Loucy (cell line): ENCODE results near the gene LEF1.

Experiments
- H2AFZ ChIP-seq: fragments of 200-600 bp; sonication (generic); 2 replicates; pipeline ENCODE4 v1.6.0; 2016; ENCODE audit warnings: antibody characterized with exemption, mild to moderate bottlenecking, low read length, moderate library complexity
- H3F3A ChIP-seq: fragments of 200-600 bp; 2 replicates; pipeline ENCODE4 v1.6.0; 2016; ENCODE audit warnings: antibody characterized with exemption, low read depth, mild to moderate bottlenecking
- H3K27me3 ChIP-seq: fragments of 200-600 bp; sonication (generic); 2 replicates; pipeline ENCODE4 v1.6.1; 2014; ENCODE audit warnings: low read length, mild to moderate bottlenecking; ENCODE audit not compliant: insufficient read depth, poor library complexity, severe bottlenecking
- H3K36me3 ChIP-seq: fragments of 200-600 bp; sonication (generic); 2 replicates; pipeline ENCODE4 v1.6.1; 2016; ENCODE audit warnings: low read length; ENCODE audit not compliant: insufficient read depth
- H3K4me1 ChIP-seq: fragments of 200-600 bp; sonication (generic); 2 replicates; pipeline ENCODE4 v1.5.1; 2014; ENCODE audit warnings: low read length, mild to moderate bottlenecking; ENCODE audit not compliant: insufficient read depth, poor library complexity, severe bottlenecking
- H3K4me2 ChIP-seq: fragments of 200-600 bp; sonication (generic); 2 replicates; pipeline ENCODE4 v1.6.0; 2014; ENCODE audit warnings: antibody characterized with exemption, low read length, low read depth, mild to moderate bottlenecking; ENCODE audit not compliant: poor library complexity, severe bottlenecking
- H3K4me3 ChIP-seq: fragments of 200-600 bp; sonication (generic); 2 replicates; pipeline ENCODE4 v1.5.1; 2014; ENCODE audit warnings: low read length, mild to moderate bottlenecking, mixed read lengths; ENCODE audit not compliant: poor library complexity, severe bottlenecking
- H3K79me2 ChIP-seq: fragments of 200-600 bp; sonication (generic); 2 replicates; pipeline ENCODE4 v1.6.1; 2014; ENCODE audit warnings: low read length; ENCODE audit not compliant: insufficient read depth
- H3K9ac ChIP-seq: fragments of 200-600 bp; sonication (generic); 2 replicates; pipeline ENCODE4 v1.6.0; 2014; ENCODE audit warnings: mild to moderate bottlenecking, low read depth, low read length, moderate library complexity; ENCODE audit not compliant: poor library complexity, severe bottlenecking
- H3K9me2 ChIP-seq: fragments of 200-600 bp; sonication (generic); replicated peaks from 2 replicates; pipeline ENCODE4 v1.6.1; 2016; ENCODE audit warnings: low read depth, low read length, mixed read lengths
- H3K9me3 ChIP-seq: fragments of 200-600 bp; sonication (generic); 2 replicates; pipeline ENCODE4 v1.6.1; 2014; ENCODE audit warnings: mild to moderate bottlenecking, antibody characterized with exemption, low read length, low read depth; ENCODE audit not compliant: insufficient read depth
- H4K20me1 ChIP-seq: fragments of 200-600 bp; sonication (generic); 2 replicates; pipeline ENCODE4 v1.6.0; 2014; ENCODE audit warnings: antibody characterized with exemption, low read length, mild to moderate bottlenecking; ENCODE audit not compliant: insufficient read depth, poor library complexity, severe bottlenecking
- CTCF ChIP-seq: fragments of 200-600 bp; sonication (generic); conservative IDR thresholded peaks from 2 replicates; pipeline ENCODE4 v1.5.1; 2014; ENCODE audit warnings: mild to moderate bottlenecking, antibody characterized with exemption, low read length
- EZH2phosphoT487 ChIP-seq: fragments of 200-600 bp; IDR thresholded peaks from 2 replicates; pipeline ENCODE4 v1.6.1; 2018; ENCODE audit warnings: antibody characterized with exemption, mild to moderate bottlenecking, moderate library complexity, borderline replicate concordance

Gene LEF1

GRCh38 chr4:108120789-108121188 is 47.9 kb downstream of the LEF1 start:
- Histone ChIP-seq H3K9me2 (no peaks in the 10 kb centered on the region), H3K36me3 (peaks cover 76% of the 10 kb centered on the region), H3K27me3 (no peaks in the 10 kb centered on the region), H4K20me1 (peaks cover 80% of the 10 kb centered on the region), H3K79me2 (peaks cover 99% of the 10 kb centered on the region), H3K4me2 (no peak overlapping the region), H3K9me3 (no peaks in the 10 kb centered on the region), H3K4me1 (peaks cover 17% of the 10 kb centered on the region), H2AFZ (no peak overlapping the region), H3K9ac (no peak overlapping the region), H3F3A (no peaks in the 10 kb centered on the region), H3K4me3 (no peak overlapping the region)
- no peak for TF ChIP-seq EZH2phosphoT487
- no peak for TF ChIP-seq CTCF

GRCh38 chr4:108119199-108119800 is 49.4 kb downstream of the LEF1 start:
- Histone ChIP-seq H3K9ac (no peak overlapping the region), H3K36me3 (peaks cover 80% of the 10 kb centered on the region), H3K79me2 (peaks cover 100% of the 10 kb centered on the region), H3K4me3 (no peak overlapping the region), H3K27me3 (no peaks in the 10 kb centered on the region), H4K20me1 (peaks cover 89% of the 10 kb centered on the region), H2AFZ (no peak overlapping the region), H3K9me2 (no peaks in the 10 kb centered on the region), H3K9me3 (no peaks in the 10 kb centered on the region), H3K4me1 (peaks cover 17% of the 10 kb centered on the region), H3K4me2 (no peak overlapping the region), H3F3A (no peaks in the 10 kb centered on the region)
- TF ChIP-seq CTCF, result no peak
- no peak for TF ChIP-seq EZH2phosphoT487

GRCh38 chr4:108118505-108118904 is 50.2 kb downstream of the LEF1 start:
- peaks cover 100% of the 10 kb centered on the region for H3K79me2 ChIP-seq
- H3K4me3 ChIP-seq, result no peak overlapping the region
- H3K36me3 ChIP-seq, result peaks cover 83% of the 10 kb centered on the region
- no peak overlapping the region for H2AFZ ChIP-seq
- peaks cover 17% of the 10 kb centered on the region for H3K4me1 ChIP-seq
- peaks cover 97% of the 10 kb centered on the region for H4K20me1 ChIP-seq
- H3K9me3 ChIP-seq, result no peaks in the 10 kb centered on the region
- no peak overlapping the region for H3K4me2 ChIP-seq
- no peak overlapping the region for H3K9ac ChIP-seq
- no peaks in the 10 kb centered on the region for H3K9me2 ChIP-seq
- H3F3A ChIP-seq, result no peaks in the 10 kb centered on the region
- no peak for TF ChIP-seq CTCF
- no peak for TF ChIP-seq EZH2phosphoT487
- no peaks in the 10 kb centered on the region for H3K27me3 ChIP-seq
